Omental fat pad (tissue), 4 donors: Measurements from ENCODE around the gene HOXC11. TPM values are rescaled to one million over a fixed set of nuclear protein-coding genes. Genes with fewer than 3 reads are reported as not detected.

Source experiments
- ATAC-seq: fragments of 150-250 bp; one replicate; pipeline ENCODE4 v1.9.1; 2016; ENCODE audit warnings: mild to moderate bottlenecking, moderate library complexity; ENCODE audit not compliant: low FRiP score
- DNase-seq: peaks from one replicate; pipeline ENCODE4 v3.0.0-alpha.2; 2019; ENCODE audit warnings: low spot score
- CTCF ChIP-seq, 3 donors: fragments of 450-650 bp; IDR thresholded peaks; one replicate each; pipeline ENCODE4 v1.5.1; 2016 to 2017; ENCODE audit warnings: antibody characterized with exemption in 3 of 3, mild to moderate bottlenecking in 3 of 3, moderate library complexity in 2 of 3
- total RNA-seq, 4 donors: library from RNA; depleted of rRNA; stranded (reverse); fragments of >200 nt; gene quantifications; one replicate each; pipeline ENCODE4 v1.1.0, GENCODE V29; 2016

The HOXC11 gene
- total RNA-seq, 4 donors from 2014 or later = not detected

GRCh38 chr12:53955776-53956250, 17.1 kb upstream of the HOXC11 start:
- no peak for ATAC-seq
- no peak for DNase-seq
- no peak for TF ChIP-seq CTCF (IDR thresholded peaks at IDR 0.05)

GRCh38 chr12:53956251-53956887, 16.6 kb upstream of the HOXC11 start:
- ATAC-seq = no peak
- TF ChIP-seq CTCF (IDR thresholded peaks at IDR 0.05) = no peak
- DNase-seq = no peak

GRCh38 chr12:53956914-53957536, 15.9 kb upstream of the HOXC11 start:
- ATAC-seq (no peak), DNase-seq (no peak)
- TF ChIP-seq CTCF (IDR thresholded peaks at IDR 0.05) = no peak

- no peak for TF ChIP-seq CTCF (IDR thresholded peaks at IDR 0.05)
- DNase-seq (no peak), ATAC-seq (no peak)
Measured at GRCh38 chr12:53958128-53958527, 14.8 kb upstream of the HOXC11 start.

- no peak for TF ChIP-seq CTCF (IDR thresholded peaks at IDR 0.05)
- DNase-seq = no peak
- no peak for ATAC-seq
Measured at GRCh38 chr12:53959314-53959713, 13.6 kb upstream of the HOXC11 start.

- DNase-seq = no peak
- ATAC-seq = no peak
- no peak for TF ChIP-seq CTCF (IDR thresholded peaks at IDR 0.05)
Measured at GRCh38 chr12:53960187-53961024, 12.5 kb upstream of the HOXC11 start.
